ENCODE results near the gene SPACA7. TPM values are rescaled to one million over a fixed set of nuclear protein-coding genes. Genes with fewer than 3 reads are reported as not detected.

SPACA7 gene
- total RNA-seq, 1 donor from 2014 or later: not detected

GRCh38 chr13:112435973-112436372, 59.8 kb downstream of the SPACA7 start:
- no peak overlapping the region for H3K27ac Mint-ChIP-seq (ENCODE audit: unreplicated experiment)
- no peaks in the 10 kb centered on the region for H3K4me1 Mint-ChIP-seq (ENCODE audit: unreplicated experiment)
- DNase-seq (ENCODE audit: extremely low spot score, unreplicated experiment): peak; percentile 76
- no peak for TF ChIP-seq CTCF (IDR thresholded peaks at IDR 0.05)
- H3K4me3 Mint-ChIP-seq (ENCODE audit: unreplicated experiment): no peak overlapping the region
- H3K9me3 Mint-ChIP-seq (ENCODE audit: unreplicated experiment): peaks cover 16% of the 10 kb centered on the region
- no peaks in the 10 kb centered on the region for H3K36me3 Mint-ChIP-seq (ENCODE audit: unreplicated experiment)
- no peaks in the 10 kb centered on the region for H3K27me3 Mint-ChIP-seq (ENCODE audit: unreplicated experiment)

DNA sequence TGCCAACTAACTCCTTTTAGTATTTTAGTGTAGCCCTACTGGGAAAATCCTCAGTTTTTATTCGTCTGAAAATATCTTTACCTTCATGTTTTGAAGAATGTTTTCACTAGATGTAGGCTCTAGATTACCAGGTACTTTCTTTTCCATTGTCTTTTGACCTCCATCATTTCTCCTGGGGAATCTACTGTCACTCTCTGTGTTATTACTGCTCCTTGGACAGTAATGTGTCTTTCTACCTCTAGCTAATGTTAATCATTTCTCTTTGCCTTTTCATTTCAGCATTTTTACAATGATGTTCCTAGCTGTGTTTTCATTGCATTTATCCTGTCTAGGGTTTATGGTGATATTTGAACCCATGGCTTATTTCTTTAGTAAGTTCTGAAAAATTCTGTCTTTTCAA, 61.9 kb downstream of the SPACA7 start:
- Mint-ChIP-seq H3K4me1 (ENCODE audit: unreplicated experiment) (no peaks in the 10 kb centered on the region), H3K27ac (ENCODE audit: unreplicated experiment) (no peak overlapping the region), H3K27me3 (ENCODE audit: unreplicated experiment) (no peaks in the 10 kb centered on the region), H3K9me3 (ENCODE audit: unreplicated experiment) (peaks cover 16% of the 10 kb centered on the region), H3K36me3 (ENCODE audit: unreplicated experiment) (no peaks in the 10 kb centered on the region), H3K4me3 (ENCODE audit: unreplicated experiment) (no peak overlapping the region)
- TF ChIP-seq CTCF (IDR thresholded peaks at IDR 0.05): no peak
- no peak for DNase-seq (ENCODE audit: extremely low spot score, unreplicated experiment)

GRCh38 chr13:112438515-112438914, 62.4 kb downstream of the SPACA7 start:
- no peak overlapping the region for H3K4me3 Mint-ChIP-seq (ENCODE audit: unreplicated experiment)
- H3K27ac Mint-ChIP-seq (ENCODE audit: unreplicated experiment): no peak overlapping the region
- H3K27me3 Mint-ChIP-seq (ENCODE audit: unreplicated experiment): no peaks in the 10 kb centered on the region
- H3K36me3 Mint-ChIP-seq (ENCODE audit: unreplicated experiment): no peaks in the 10 kb centered on the region
- no peaks in the 10 kb centered on the region for H3K4me1 Mint-ChIP-seq (ENCODE audit: unreplicated experiment)
- peaks cover 16% of the 10 kb centered on the region for H3K9me3 Mint-ChIP-seq (ENCODE audit: unreplicated experiment)
- no peak for DNase-seq (ENCODE audit: extremely low spot score, unreplicated experiment)
- TF ChIP-seq CTCF (IDR thresholded peaks at IDR 0.05): no peak

- DNase-seq (ENCODE audit: extremely low spot score, unreplicated experiment): no peak
- no peak overlapping the region for H3K27ac Mint-ChIP-seq (ENCODE audit: unreplicated experiment)
- no peak for TF ChIP-seq CTCF (IDR thresholded peaks at IDR 0.05)
- H3K4me1 Mint-ChIP-seq (ENCODE audit: unreplicated experiment): no peaks in the 10 kb centered on the region
- no peaks in the 10 kb centered on the region for H3K27me3 Mint-ChIP-seq (ENCODE audit: unreplicated experiment)
- H3K9me3 Mint-ChIP-seq (ENCODE audit: unreplicated experiment): peaks cover 16% of the 10 kb centered on the region
- H3K36me3 Mint-ChIP-seq (ENCODE audit: unreplicated experiment): no peaks in the 10 kb centered on the region
- H3K4me3 Mint-ChIP-seq (ENCODE audit: unreplicated experiment): no peak overlapping the region
These were observed 65.1 kb downstream of the SPACA7 start for GRCh38 chr13:112441226-112441625.

DNA sequence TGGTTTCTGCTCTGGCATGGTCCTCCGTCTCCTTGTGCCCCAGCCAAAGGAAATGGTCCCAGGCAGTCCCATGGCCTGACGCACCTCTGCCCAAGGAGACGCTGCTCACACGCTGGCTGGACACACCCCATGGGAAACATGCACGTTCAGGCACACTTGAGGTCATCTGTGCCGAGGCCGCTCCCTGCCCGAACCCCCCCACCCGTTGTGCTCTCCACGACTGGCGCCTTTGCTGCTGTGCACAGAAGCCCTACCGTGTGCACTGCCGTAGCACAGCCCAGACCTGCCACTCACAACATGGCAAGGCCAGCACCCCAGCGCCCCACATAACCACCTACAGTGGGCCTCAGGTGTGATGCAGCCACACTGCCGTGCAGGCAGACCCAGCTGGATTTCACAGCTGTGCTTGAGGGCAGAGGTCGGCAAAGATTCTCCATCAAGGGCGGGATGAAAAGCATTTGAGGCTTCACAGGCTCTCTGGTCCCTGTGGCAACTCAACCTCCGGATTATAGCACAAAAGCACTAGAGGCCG, 65.7 kb downstream of the SPACA7 start:
- Mint-ChIP-seq H3K9me3 (ENCODE audit: unreplicated experiment) (peaks cover 16% of the 10 kb centered on the region), H3K27me3 (ENCODE audit: unreplicated experiment) (no peaks in the 10 kb centered on the region), H3K36me3 (ENCODE audit: unreplicated experiment) (no peaks in the 10 kb centered on the region), H3K4me1 (ENCODE audit: unreplicated experiment) (no peaks in the 10 kb centered on the region), H3K27ac (ENCODE audit: unreplicated experiment) (no peak overlapping the region), H3K4me3 (ENCODE audit: unreplicated experiment) (no peak overlapping the region)
- DNase-seq (ENCODE audit: extremely low spot score, unreplicated experiment): peak; percentile 73
- TF ChIP-seq CTCF (IDR thresholded peaks at IDR 0.05): no peak
